Nephron (organoid): ENCODE results near the gene INHBE.
A peak's percentile ranks its signal among the peaks of the same experiment; 100 is the strongest.

Source experiments
- H3K27ac Mint-ChIP-seq, 3 experiments: 2 replicates each; pipeline ENCODE4 v1.8.0; 2020; ENCODE audit warnings: mixed read lengths in 3 of 3, mild to moderate bottlenecking in 2 of 3, moderate library complexity in 1 of 3
- H3K27me3 Mint-ChIP-seq: 2 replicates; pipeline ENCODE4 v1.8.0; 2021; ENCODE audit warnings: low read depth, mild to moderate bottlenecking, moderate library complexity, mixed read lengths
- H3K36me3 Mint-ChIP-seq: 2 replicates; pipeline ENCODE4 v1.8.0; 2020; ENCODE audit warnings: low read depth, mixed read lengths
- H3K4me1 Mint-ChIP-seq: 2 replicates; pipeline ENCODE4 v1.8.0; 2020; ENCODE audit warnings: mixed read lengths
- H3K4me3 Mint-ChIP-seq, 3 experiments: 2 replicates each; pipeline ENCODE4 v1.8.0; 2020; ENCODE audit warnings: mild to moderate bottlenecking in 3 of 3, mixed read lengths in 3 of 3, moderate library complexity in 2 of 3
- H3K9me3 Mint-ChIP-seq: 2 replicates; pipeline ENCODE4 v1.8.0; 2020; ENCODE audit warnings: mixed read lengths
- TF ChIP-seq, protein P1 (sequence below), 3 experiments: fragments of 200-600 bp; sonication (generic); IDR thresholded peaks; one replicate each; pipeline ENCODE4 v1.5.0; 2021; ENCODE audit warnings: antibody characterized with exemption in 3 of 3; ENCODE audit not compliant: unreplicated experiment in 3 of 3

Gene INHBE

DNA sequence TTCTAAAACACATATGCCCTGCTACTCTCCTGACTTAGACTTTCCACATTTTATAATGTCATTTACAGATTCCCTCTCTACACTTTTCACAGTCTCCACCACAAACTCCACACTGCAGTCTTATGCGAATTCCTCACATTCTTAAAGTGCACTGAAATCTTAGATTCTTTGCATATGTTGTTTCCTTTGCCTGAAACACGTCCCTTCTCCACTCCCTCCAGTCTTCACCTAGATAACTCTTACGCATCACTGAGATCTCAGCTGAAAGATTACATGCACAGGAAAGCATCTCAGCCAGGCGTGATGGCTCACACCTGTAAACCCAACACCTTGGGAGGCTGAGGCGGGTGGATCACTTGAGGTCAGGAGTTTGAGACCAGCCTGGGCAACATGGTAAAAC is 28.4 kb downstream of the INHBE start:
- Mint-ChIP-seq H3K27me3 (peaks cover 33% of the 10 kb centered on the region), H3K4me1 (peaks cover 7% of the 10 kb centered on the region), H3K4me3 (no peak overlapping the region), H3K9me3 (no peaks in the 10 kb centered on the region), H3K27ac (peak overlapping the region in 2 of 3 experiments; percentile 19 to 36), H3K36me3 (peaks cover 4% of the 10 kb centered on the region)
- TF ChIP-seq, protein P1, sequence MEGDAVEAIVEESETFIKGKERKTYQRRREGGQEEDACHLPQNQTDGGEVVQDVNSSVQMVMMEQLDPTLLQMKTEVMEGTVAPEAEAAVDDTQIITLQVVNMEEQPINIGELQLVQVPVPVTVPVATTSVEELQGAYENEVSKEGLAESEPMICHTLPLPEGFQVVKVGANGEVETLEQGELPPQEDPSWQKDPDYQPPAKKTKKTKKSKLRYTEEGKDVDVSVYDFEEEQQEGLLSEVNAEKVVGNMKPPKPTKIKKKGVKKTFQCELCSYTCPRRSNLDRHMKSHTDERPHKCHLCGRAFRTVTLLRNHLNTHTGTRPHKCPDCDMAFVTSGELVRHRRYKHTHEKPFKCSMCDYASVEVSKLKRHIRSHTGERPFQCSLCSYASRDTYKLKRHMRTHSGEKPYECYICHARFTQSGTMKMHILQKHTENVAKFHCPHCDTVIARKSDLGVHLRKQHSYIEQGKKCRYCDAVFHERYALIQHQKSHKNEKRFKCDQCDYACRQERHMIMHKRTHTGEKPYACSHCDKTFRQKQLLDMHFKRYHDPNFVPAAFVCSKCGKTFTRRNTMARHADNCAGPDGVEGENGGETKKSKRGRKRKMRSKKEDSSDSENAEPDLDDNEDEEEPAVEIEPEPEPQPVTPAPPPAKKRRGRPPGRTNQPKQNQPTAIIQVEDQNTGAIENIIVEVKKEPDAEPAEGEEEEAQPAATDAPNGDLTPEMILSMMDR (IDR thresholded peaks at IDR 0.05; ENCODE audit: unreplicated experiment in 3 of 3): no peak

DNA sequence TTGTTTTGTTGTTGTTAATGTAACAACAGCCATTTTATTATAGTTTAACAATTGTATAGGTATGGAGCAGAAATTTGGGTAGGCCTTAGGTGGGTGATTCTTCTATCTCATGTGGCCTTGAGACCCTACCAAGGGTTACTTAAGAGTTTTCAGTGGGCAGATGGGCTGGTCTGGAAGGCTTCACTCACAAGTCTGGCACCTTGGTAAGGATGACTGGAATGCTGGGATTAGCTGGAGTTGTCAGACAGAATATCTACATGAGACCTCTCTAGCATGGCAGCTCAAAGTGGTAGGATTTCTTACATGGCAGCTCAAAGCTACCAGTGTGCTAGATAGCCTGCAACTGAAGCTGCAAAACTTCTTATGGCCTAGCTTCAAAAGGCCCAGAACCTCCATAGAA is 30.6 kb downstream of the INHBE start:
- TF ChIP-seq, protein P1 (IDR thresholded peaks at IDR 0.05; ENCODE audit: unreplicated experiment in 3 of 3): no peak
- peaks cover 14% of the 10 kb centered on the region for H3K4me1 Mint-ChIP-seq
- H3K4me3 Mint-ChIP-seq: peak overlapping the region in 1 of 3 experiments; percentile 24
- H3K27me3 Mint-ChIP-seq: peaks cover 12% of the 10 kb centered on the region
- no peaks in the 10 kb centered on the region for H3K9me3 Mint-ChIP-seq
- H3K27ac Mint-ChIP-seq: no peak overlapping the region
- H3K36me3 Mint-ChIP-seq: peaks cover 21% of the 10 kb centered on the region

DNA sequence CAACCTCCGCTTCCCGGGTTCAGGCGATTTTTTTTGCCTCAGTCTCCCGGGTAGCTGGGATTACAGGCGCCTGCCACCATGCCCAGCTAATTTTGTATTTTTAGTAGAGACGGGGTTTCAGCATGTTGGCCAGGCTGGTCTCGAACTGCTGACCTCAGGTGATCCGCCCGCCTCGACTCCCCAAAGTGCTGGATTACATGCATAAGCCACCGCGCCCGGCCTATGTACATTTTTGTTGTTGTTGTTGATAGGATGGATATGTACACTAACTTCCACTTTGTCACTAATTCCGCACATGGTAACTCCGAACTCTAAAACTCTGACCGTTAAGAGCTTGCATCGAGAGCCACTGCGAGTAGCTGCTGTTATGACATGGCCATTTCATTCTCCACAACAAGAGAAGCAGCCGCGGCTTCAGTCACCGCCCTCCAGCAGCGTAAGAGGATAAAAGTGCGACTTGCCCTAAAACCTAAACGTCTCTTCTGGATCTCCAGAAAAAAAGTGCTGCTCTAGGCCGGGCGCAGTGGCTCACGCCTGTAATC is 32.0 kb downstream of the INHBE start:
- Mint-ChIP-seq H3K27ac (no peak overlapping the region), H3K4me3 (peak overlapping the region; percentile 92 to 99 (median 98)), H3K36me3 (peaks cover 32% of the 10 kb centered on the region), H3K4me1 (peaks cover 19% of the 10 kb centered on the region), H3K9me3 (no peaks in the 10 kb centered on the region), H3K27me3 (no peaks in the 10 kb centered on the region)
- TF ChIP-seq, protein P1 (IDR thresholded peaks at IDR 0.05; ENCODE audit: unreplicated experiment in 3 of 3): no peak

GRCh38 chr12:57487597-57488401 is 32.7 kb downstream of the INHBE start, which contains the start of gene MARS1:
Gene MARS1, plus strand, starts transcription at chr12:57488068. Its CDS starts 23 bp downstream, at chr12:57488091.
- Mint-ChIP-seq H3K9me3 (no peaks in the 10 kb centered on the region), H3K4me1 (peaks cover 19% of the 10 kb centered on the region), H3K27ac (peak within 1 kb of the TSS; percentile 30 to 93 (median 86)), H3K27me3 (no peaks in the 10 kb centered on the region), H3K4me3 (peak within 1 kb of the TSS; percentile 92 to 99 (median 98)), H3K36me3 (peaks cover 39% of the 10 kb centered on the region)
- TF ChIP-seq, protein P1 (IDR thresholded peaks at IDR 0.05; ENCODE audit: unreplicated experiment in 3 of 3): no peak

DNA sequence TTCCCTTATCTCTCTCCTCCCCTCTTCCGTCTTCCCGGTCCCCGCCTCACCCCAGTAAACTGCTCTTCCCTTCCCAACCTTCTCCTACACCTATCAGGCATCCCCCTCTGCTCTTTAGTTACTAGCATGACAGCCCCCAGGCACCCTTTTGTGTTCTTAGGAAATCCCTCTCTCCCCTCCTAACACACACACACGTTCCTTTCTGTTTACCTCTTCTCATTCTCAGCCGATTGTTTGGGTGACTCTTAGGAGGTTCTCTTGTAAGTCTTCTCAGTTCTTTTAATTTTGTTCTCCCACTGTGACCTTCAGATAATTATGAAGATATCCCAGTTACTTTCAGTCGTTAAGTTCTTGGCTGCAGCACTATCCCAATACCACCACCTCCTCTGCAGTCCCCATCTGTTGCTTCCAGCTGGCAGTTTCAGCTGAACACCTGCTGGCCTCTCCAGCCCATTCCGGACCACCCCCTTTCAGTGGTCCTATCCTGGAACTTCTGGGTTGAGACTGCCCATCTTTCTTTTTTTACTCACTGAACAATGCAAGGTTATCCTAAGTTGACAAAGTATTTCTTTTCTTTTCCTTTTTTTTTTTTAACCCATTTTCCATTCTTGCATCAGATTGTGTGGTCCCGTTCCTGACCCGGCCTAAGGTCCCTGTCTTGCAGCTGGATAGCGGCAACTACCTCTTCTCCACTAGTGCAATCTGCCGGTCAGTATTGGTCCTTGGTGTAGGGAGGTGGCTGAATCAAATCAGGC is 33.5 kb downstream of the INHBE start:
- Mint-ChIP-seq H3K27ac (peak overlapping the region; percentile 30 to 93 (median 86)), H3K4me3 (peak overlapping the region; percentile 92 to 99 (median 98)), H3K9me3 (no peaks in the 10 kb centered on the region), H3K27me3 (no peaks in the 10 kb centered on the region), H3K36me3 (peaks cover 42% of the 10 kb centered on the region), H3K4me1 (peaks cover 19% of the 10 kb centered on the region)
- TF ChIP-seq, protein P1 (IDR thresholded peaks at IDR 0.05; ENCODE audit: unreplicated experiment in 3 of 3): no peak
